NCI-H345 treated with DMSO at 0.1 percent for 48 hours (cell line): Measurements from ENCODE around the gene MYEOV.

Experiments used
- DNase-seq: peaks from one replicate; lab custom pipeline; 2025; ENCODE audit not compliant: unreplicated experiment; lab: John Stamatoyannopoulos, UW

The MYEOV gene

GRCh38 chr11:69339041-69339733 lies 45.2 kb downstream of the MYEOV start:
- DNase-seq, result no peak

GRCh38 chr11:69339983-69340565 lies 46.1 kb downstream of the MYEOV start:
- DNase-seq, result no peak

DNA sequence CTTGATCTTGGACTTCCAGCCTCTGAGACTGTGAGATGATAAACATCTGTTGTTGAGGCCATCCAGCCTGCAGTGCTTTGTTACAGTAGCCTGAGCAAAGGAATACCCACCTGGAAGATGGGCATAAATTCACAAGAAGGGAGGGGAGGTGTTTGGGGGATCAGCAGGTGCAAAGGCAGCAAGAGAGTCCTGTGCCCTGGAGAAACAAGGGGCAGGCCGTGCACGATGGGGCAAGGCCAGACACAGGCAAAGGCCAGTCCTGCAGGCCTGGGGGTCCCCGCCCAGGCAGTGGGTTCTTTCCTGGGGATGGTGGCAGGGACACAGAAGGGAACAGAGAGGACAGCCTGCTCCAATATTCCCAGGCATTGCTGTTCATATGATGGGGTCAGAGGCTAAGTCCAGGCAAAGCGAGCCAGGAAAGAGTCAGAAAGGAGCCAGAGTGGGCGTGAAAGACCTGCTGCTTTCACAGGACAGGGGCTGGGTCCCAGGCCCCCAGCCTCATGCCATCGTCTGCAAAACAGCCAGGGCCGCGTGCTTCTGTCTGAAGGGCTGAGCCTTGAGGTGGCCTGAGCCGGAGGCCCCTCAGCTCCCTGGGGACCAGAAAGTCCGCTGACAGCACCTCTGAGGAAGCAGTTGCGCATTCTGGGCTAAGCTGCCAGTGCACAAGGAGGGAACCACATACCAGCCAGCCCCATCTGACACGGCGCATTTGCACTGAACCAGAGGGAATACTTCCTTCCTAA lies 48.8 kb downstream of the MYEOV start:
- DNase-seq, result no peak

GRCh38 chr11:69343401-69344321 lies 49.7 kb downstream of the MYEOV start:
- DNase-seq, result no peak

DNA sequence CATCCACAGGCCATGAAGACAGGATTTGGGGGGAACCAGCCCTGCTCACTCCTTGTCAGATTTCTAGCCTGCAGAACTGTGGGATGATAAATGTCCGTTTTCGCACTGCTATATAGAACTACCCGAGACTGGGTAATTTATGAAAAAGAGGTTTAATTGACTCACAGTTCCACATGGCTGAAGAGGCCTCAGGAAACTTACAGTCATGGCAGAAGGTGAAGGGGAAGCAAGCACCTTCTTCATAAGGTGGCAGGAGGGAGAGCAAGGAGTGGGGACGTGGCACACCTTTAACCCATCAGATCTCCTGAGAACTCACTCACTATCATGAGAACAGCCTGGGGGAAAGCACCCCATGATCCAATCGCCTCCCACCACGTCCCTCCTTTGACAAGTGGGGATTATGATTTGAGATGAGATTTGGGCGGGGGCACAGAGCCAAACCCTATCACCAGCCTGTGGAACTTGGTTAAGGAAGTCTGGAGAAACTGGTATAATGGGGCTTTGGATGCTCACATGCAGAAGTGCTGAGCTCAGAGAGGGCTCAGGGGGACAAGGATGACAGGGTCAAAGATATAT lies 50.7 kb downstream of the MYEOV start:
- no peak for DNase-seq
